Osteocyte (in vitro differentiated cells): Measurements from ENCODE around the gene ANO6. TPM values are rescaled to one million over a fixed set of nuclear protein-coding genes. Genes with fewer than 3 reads are reported as not detected.
A peak's percentile ranks its signal among the peaks of the same experiment; 100 is the strongest.

Source experiments
- DNase-seq: peaks from one replicate; pipeline ENCODE4 v3.0.0; 2021; ENCODE audit warnings: mixed read lengths; ENCODE audit not compliant: unreplicated experiment; ENCODE audit errors: extremely low spot score
- H3K27ac Mint-ChIP-seq: one replicate; pipeline ENCODE4 v1.8.0; 2021; ENCODE audit warnings: mild to moderate bottlenecking, mixed read lengths; ENCODE audit not compliant: unreplicated experiment
- H3K27me3 Mint-ChIP-seq: one replicate; pipeline ENCODE4 v1.8.0; 2021; ENCODE audit warnings: mixed read lengths; ENCODE audit not compliant: unreplicated experiment
- H3K36me3 Mint-ChIP-seq: one replicate; pipeline ENCODE4 v1.8.0; 2021; ENCODE audit warnings: mixed read lengths; ENCODE audit not compliant: unreplicated experiment
- H3K4me1 Mint-ChIP-seq: one replicate; pipeline ENCODE4 v1.8.0; 2021; ENCODE audit warnings: mixed read lengths; ENCODE audit not compliant: unreplicated experiment
- H3K4me3 Mint-ChIP-seq: one replicate; pipeline ENCODE4 v1.8.0; 2021; ENCODE audit warnings: mild to moderate bottlenecking, moderate library complexity, mixed read lengths; ENCODE audit not compliant: unreplicated experiment
- H3K9me3 Mint-ChIP-seq: one replicate; pipeline ENCODE4 v1.8.0; 2021; ENCODE audit warnings: mixed read lengths; ENCODE audit not compliant: unreplicated experiment
- CTCF ChIP-seq: fragments of 200-600 bp; sonication (generic); IDR thresholded peaks from 2 replicates; pipeline ENCODE4 v1.5.0; 2021; ENCODE audit warnings: antibody characterized with exemption, mild to moderate bottlenecking, moderate library complexity
- total RNA-seq: library from RNA; stranded (reverse); gene quantifications from 2 replicates; pipeline ENCODE4 v1.2.1, GENCODE V29; 2021

The ANO6 gene
- total RNA-seq, 1 donor from 2014 or later: 65.5 TPM

DNA sequence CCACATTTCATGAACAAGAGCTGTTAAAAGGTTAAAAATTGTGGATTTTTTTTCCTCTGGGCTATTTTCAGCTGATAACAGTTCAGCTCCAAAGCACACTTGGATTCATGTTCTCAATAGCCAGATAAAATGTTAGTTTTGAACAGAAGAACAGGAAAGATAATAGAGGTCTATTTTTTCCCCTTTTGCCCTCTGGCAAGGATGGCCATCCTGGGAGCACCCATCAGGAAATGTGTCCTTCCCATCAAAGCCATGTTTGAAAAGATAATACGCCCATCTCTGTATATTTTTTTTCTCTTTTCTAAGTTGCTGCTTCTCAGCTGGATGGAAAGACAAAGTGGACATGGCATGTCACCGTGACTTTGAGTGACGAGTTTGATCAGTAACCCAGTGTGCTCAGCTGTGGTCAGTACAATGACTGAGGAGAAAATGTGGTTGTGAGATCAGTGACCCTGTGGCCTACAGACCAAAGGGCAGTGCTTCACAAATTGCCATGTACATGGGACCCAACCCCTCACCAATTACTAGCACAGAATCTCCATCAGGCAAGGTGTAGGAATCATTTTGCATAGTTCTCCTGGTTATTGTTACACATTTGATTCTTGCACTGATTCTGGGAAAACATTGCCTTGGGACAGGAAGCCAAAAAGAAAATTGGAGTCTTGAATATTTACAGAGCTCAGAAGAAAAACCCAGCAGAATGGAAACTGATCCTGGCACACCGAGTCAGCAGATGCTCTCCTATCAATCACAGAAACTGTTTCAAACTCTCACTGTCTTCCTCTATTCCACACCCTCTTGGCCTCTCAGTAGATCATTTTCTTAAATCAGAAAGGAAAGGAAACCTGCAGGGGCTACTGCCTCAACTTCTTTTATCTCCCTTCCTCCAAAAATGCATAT is 64.3 kb downstream of the ANO6 start:
- Mint-ChIP-seq H3K27me3 (no peaks in the 10 kb centered on the region), H3K9me3 (peaks cover 9% of the 10 kb centered on the region), H3K36me3 (peaks cover 7% of the 10 kb centered on the region), H3K4me3 (no peak overlapping the region), H3K4me1 (peaks cover 46% of the 10 kb centered on the region), H3K27ac (peak overlapping the region; percentile 62)
- no peak for DNase-seq
- TF ChIP-seq CTCF: no peak

DNA sequence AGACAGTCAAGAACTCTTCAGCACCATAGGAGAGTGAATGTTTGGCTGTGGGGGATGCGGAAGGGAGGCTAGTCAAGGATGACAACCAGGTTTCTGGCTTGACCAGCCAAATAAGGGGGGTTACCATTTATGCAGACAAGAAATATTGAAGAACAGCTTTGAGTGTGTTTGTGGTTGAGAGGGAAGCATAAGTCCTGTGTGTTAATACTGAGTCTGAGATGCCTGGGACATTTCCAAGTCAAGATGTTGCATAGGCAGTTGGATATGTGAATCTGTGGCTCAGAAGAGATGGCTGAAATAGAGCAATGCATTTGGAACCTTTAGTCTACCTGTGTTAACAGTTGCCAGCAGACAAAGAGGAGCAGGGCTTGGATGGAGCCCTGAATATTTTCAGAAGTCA is 66.1 kb downstream of the ANO6 start:
- Mint-ChIP-seq H3K36me3 (peaks cover 7% of the 10 kb centered on the region), H3K27me3 (no peaks in the 10 kb centered on the region), H3K27ac (peak overlapping the region; percentile 5), H3K4me1 (peaks cover 47% of the 10 kb centered on the region), H3K4me3 (no peak overlapping the region), H3K9me3 (peaks cover 9% of the 10 kb centered on the region)
- DNase-seq: no peak
- no peak for TF ChIP-seq CTCF

DNA sequence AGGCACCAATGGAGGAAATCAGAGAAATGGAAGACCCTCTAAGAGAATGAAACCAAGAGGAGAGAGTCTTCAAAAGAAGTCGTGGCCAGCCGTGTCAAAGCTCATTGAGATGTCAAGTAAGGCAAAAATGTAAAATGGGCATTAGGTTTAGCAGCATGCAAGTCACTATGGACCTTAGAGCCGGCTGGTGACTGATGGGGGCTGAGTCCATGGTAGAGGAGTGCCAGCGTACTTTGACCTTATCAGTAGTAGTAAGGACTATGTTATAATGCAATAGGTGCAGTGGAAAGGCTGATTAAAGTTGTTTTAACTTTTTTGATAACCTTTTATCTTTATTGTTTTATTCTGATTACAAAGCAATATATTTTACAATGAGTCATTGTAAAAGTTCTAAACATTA is 66.5 kb downstream of the ANO6 start:
- H3K36me3 Mint-ChIP-seq: peaks cover 7% of the 10 kb centered on the region
- H3K27me3 Mint-ChIP-seq: no peaks in the 10 kb centered on the region
- no peak overlapping the region for H3K4me3 Mint-ChIP-seq
- no peak for TF ChIP-seq CTCF
- DNase-seq: no peak
- peaks cover 44% of the 10 kb centered on the region for H3K4me1 Mint-ChIP-seq
- no peak overlapping the region for H3K27ac Mint-ChIP-seq
- peaks cover 9% of the 10 kb centered on the region for H3K9me3 Mint-ChIP-seq

- Mint-ChIP-seq H3K4me1 (peaks cover 42% of the 10 kb centered on the region), H3K27ac (peak overlapping the region; percentile 91), H3K27me3 (no peaks in the 10 kb centered on the region), H3K4me3 (no peak overlapping the region), H3K9me3 (peaks cover 9% of the 10 kb centered on the region), H3K36me3 (peaks cover 7% of the 10 kb centered on the region)
- DNase-seq: no peak
- peak; percentile 36 for TF ChIP-seq CTCF
Measured at GRCh38 chr12:45284096-45284901, 68.4 kb downstream of the ANO6 start.

- TF ChIP-seq CTCF: no peak
- Mint-ChIP-seq H3K4me1 (peaks cover 37% of the 10 kb centered on the region), H3K4me3 (no peak overlapping the region), H3K27ac (peak overlapping the region; percentile 20), H3K27me3 (no peaks in the 10 kb centered on the region), H3K9me3 (peaks cover 9% of the 10 kb centered on the region), H3K36me3 (peaks cover 7% of the 10 kb centered on the region)
- no peak for DNase-seq
Measured at GRCh38 chr12:45285717-45286116, 69.8 kb downstream of the ANO6 start.
